Activated CD4-positive, alpha-beta T cell treated with anti-CD3 and anti-CD28 coated beads, Interleukin-2, amount 50 U/mL, for 1 hour (primary cell): Measurements from ENCODE around the gene IFITM1.

Experiments used
- DNase-seq: peaks from one replicate; pipeline ENCODE4 v3.0.0-alpha.2; 2020

IFITM1 gene

GRCh38 chr11:282630-283360 lies 31.0 kb upstream of the IFITM1 start:
- no peak for DNase-seq

GRCh38 chr11:283405-284104 lies 30.3 kb upstream of the IFITM1 start:
- DNase-seq: no peak

GRCh38 chr11:284105-285020 lies 29.5 kb upstream of the IFITM1 start:
- no peak for DNase-seq

GRCh38 chr11:285021-285893 lies 28.6 kb upstream of the IFITM1 start:
- no peak for DNase-seq

- DNase-seq: no peak
These were observed 28.0 kb upstream of the IFITM1 start for GRCh38 chr11:285894-286220.

- DNase-seq: peak; percentile 77
These were observed 26.6 kb upstream of the IFITM1 start for GRCh38 chr11:286977-287820.

GRCh38 chr11:287821-288477 lies 25.9 kb upstream of the IFITM1 start:
- peak; percentile 76 for DNase-seq

GRCh38 chr11:288478-289397 lies 25.1 kb upstream of the IFITM1 start, which contains the start of gene PGGHG:
TSS of gene PGGHG (plus strand) at chr11:289126. CDS start at chr11:289817, 691 bp downstream.
- peak; percentile 59 for DNase-seq

GRCh38 chr11:289398-289711 lies 24.5 kb upstream of the IFITM1 start:
- DNase-seq: no peak

GRCh38 chr11:289712-290620 lies 23.9 kb upstream of the IFITM1 start:
- no peak for DNase-seq

- no peak for DNase-seq
These were observed 23.1 kb upstream of the IFITM1 start for GRCh38 chr11:290621-291231.

- DNase-seq: no peak
These were observed 22.3 kb upstream of the IFITM1 start for GRCh38 chr11:291281-292210.

GRCh38 chr11:292211-293121 lies 21.4 kb upstream of the IFITM1 start:
- no peak for DNase-seq

- no peak for DNase-seq
These were observed 20.5 kb upstream of the IFITM1 start for GRCh38 chr11:293271-293851.

- no peak for DNase-seq
These were observed 19.8 kb upstream of the IFITM1 start for GRCh38 chr11:293852-294661.
